ELF-1 (cell line): Measurements from ENCODE around the gene ZDHHC14.

Experiments
- DNase-seq: peaks from one replicate; pipeline ENCODE4 v3.0.0-alpha.2; 2016; ENCODE audit warnings: low read depth, low spot score

The ZDHHC14 gene

DNA sequence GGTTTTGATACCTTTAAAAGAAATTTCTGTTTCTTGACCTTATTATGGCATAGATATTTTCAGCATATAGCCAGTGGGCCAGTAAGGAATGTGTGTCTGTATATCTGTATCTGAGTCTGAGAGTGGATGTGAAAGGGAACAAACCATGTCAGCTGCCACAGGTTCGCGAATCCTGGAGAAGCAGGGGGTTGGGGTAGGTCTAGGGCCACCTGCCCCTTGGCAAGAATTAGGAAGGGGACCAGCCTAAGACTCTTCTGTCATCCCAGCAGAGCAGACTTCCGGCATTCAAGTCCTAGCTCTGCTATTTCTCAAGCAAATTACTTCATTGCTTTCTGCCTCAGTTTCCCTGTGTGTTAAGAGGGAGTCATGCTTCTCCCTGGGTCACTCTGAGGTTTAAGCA, 261.7 kb downstream of the ZDHHC14 start:
- DNase-seq, result no peak

- no peak for DNase-seq
Observed at GRCh38 chr6:157644043-157644810, 263.2 kb downstream of the ZDHHC14 start.

DNA sequence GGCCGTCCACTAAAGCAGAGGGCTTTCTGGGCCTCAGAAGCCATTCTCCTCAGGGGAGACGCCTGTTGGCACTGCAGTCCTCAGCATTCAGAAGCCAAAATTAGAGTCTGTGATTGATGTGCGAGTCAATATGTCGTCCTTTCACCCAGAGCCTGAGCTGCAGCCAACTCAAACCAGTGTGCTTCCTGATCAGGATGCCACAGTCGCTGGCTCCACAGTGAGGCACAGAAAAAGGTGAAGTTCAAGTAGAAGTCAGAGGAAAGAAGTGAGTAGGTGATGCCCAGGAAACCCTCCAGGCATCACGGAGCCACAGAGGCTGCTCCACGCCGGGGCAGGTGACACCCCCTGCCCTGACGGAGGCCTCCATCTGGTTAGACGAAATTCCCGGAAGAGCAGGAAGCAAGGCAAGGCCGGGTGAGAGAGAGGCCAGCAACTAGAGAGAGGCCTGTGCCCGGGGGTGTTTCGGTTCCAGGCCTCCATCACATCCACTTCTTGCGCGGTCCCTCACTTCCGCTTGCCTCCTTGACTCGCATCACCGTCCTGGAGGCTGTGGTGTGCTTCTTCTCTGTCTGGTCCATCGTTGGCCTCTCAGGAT, 264.3 kb downstream of the ZDHHC14 start:
- no peak for DNase-seq

- DNase-seq, result no peak
Observed at GRCh38 chr6:157646012-157646411, 265.0 kb downstream of the ZDHHC14 start.

- DNase-seq, result no peak
Observed at GRCh38 chr6:157647261-157647915, 266.4 kb downstream of the ZDHHC14 start.

DNA sequence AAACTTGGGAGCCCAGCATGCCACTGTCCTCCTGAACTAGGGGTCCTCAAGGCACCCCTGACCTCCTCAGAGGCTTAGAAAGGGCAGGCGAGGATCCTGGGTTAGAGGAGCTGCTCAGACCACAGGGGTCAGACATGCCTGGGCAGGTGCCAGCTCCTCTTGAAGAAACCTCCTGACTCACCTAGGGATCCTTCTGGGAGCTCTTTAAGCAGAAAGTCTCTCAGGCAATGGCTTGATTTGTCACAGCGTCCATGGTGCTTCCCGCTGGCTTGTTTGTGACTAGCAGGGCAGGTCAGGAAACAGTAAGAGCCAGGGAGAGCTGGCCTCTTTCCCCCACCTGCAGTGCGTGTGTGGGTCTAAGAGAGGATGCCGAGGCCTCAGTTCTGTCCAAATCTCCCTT, 267.6 kb downstream of the ZDHHC14 start:
- DNase-seq, result no peak

- no peak for DNase-seq
Observed at GRCh38 chr6:157649311-157650260, 268.6 kb downstream of the ZDHHC14 start.

- no peak for DNase-seq
Observed at GRCh38 chr6:157650261-157650640, 269.3 kb downstream of the ZDHHC14 start.

DNA sequence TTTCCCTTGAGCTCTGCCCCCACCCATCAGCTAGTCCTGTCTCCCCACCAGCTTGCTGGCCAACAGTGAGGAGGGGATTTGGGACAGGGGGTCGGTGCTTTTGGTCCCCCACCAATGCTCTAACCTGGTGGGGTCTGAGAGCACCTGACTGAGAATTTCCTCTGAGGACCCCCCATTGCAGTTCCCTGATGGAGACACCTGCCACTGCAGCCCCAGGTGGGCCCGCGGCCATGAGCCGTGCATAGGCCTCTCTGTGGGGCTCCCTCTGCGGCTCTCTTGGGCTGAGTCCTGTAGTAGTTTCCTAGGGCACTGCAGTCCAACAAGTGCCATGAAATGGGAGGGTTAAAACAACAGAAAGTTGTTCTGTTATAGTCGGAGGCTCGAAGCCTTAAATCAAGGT, 269.8 kb downstream of the ZDHHC14 start:
- no peak for DNase-seq

- no peak for DNase-seq
Observed at GRCh38 chr6:157651731-157652490, 270.9 kb downstream of the ZDHHC14 start.

DNA sequence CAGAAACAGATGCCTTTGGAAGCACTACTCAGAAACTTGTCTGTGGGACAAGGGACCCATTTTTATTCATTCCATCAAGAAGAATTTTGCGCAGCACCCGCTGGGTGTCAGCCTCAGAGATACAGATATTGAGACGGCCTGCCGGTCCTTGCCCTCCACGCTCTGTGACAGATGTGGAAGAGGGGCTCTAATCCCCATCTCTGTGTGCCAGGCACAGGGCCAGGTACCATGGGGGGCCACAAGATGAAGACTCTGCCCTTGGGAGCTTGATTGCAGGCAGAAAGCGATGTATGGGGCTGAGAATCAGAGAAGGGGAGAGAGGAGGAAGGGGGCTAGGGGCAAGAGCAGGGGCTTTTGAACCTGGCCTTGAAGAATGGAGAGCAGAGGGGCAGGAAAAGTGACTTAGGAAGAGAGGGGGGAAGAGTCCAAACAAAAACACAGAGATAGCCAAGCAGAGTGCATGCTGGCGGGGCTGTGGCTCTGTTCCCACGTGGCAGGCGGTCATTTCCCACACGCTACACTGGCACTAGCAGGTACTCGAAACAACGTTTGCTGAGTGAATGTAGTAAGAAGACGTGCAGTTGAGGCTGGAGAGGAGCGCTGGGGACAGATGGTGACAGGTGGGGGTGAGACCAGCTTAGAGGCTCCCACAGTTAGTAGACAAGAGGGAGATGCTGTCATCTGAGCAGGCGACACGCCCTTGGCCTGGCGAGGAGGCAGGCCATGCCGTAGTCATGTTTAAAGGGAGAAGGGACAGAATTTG, 271.8 kb downstream of the ZDHHC14 start:
- no peak for DNase-seq

DNA sequence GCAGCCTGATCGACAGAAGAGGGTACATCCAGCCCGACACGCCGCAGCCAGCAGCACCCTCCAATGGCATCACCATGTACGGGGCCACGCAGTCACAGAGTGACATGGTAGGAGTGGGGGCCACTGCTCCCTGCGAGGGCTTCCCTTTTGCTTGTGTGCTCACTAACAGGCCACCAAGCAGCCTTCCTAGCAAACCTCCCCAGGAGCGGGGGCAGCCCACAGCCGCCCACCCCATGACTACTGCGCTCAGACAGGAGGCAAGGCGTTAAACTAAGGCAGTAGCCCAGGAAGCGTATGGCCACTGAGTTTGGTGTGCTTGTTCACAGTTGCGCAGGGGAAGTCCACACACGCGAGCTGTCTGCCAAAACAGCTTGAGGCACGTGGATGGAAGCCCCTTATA, 272.5 kb downstream of the ZDHHC14 start:
- no peak for DNase-seq

DNA sequence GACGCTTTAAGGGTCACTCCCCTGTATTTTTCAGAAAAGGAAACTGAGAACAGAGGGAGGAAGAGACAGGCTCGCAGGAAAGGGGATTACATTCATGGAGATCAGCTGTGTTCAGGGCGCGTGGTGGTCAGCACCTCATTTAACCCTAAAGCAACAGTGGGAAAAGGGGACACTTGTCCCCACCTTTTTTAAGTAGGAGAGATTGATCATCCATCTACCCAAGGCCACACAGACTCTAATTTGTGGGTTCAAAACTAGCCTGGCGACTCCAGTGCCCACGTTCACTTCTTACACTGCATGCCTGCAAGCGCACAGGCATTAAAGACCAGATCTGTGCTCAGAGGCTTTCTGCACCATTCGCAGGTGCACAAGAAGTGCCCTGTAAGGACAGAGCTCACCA, 274.1 kb downstream of the ZDHHC14 start:
- DNase-seq, result no peak

DNA sequence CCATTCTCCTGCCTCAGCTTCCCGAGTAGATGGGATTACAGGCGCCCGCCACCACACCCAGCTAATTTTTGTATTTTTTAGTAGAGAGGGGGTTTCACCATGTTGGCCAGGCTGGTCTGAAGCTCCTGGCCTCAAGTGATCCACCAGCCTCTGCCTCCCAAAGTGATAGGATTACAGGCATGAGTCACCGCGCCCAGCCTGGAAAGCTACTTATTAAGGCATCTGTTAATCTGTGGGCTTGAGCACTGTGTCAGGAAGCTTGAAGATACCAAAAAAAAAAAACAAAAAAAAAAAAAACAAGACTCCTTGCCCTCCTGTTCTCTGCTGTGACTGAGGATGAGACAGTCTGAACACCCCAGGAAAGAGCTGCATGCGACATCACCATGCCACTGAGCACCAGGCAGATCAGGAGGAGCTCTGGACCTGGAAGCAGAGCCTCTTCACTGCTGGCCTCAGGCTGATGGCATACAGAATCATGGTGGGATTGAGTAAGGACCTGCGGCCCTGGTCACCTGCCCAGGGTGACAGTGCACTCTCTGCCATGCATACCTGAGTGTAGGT, 275.5 kb downstream of the ZDHHC14 start:
- DNase-seq, result peak; percentile 40

GRCh38 chr6:157657754-157658153, 276.8 kb downstream of the ZDHHC14 start:
- no peak for DNase-seq

- no peak for DNase-seq
Observed at GRCh38 chr6:157658301-157658700, 277.3 kb downstream of the ZDHHC14 start.

DNA sequence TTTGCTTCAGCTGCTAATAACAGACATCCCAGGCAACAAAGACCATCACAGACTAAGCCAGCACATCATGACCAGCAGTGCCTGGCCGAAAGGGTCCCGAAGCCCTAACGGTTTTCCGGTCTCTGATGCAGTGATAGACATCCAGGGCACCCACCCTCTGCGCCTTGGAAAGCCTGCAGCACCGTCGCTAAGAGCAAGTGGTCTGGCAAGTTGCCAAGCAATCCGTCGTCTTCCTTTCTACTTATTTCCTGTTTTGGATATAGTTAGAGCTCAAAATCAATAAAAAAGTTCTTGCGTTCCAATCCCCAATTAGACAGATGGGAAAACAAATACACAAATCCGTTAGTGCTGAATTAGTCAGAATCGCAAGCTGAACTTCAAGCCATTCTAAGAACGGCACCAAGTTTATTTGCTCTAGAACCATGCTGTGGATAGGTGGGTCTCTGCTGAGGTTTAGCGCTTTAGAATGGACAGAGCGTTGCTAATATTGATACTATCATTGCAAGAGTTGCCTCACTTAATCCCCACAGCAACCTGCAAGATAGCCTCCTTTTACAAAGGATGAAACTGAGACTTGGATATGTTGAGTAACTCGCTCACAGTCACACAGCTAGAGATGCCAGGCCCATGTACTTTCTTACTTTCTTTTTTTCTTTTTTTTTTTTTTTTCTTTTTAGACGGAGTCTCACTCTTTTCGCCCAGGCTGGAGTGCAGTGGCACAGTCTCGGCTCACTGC, 278.7 kb downstream of the ZDHHC14 start:
- no peak for DNase-seq

DNA sequence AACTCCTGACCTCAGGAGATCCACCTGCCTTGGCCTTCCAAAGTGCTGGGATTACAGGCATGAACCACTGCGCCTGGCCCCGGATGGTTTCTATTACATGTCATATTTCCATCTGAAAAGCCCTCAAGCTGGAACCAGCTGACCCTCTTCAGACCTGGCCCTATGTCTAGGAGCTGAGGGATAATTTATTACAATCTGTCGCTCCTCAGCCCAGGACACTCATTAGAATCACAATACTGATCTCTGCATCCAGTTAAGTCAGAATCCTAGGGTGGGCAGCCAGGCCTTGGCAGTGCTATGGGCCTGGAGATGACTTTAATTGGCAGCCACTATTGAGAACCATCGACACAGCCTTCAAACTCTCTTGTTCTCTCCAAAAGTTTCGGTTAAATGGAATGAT, 279.4 kb downstream of the ZDHHC14 start:
- DNase-seq, result no peak

DNA sequence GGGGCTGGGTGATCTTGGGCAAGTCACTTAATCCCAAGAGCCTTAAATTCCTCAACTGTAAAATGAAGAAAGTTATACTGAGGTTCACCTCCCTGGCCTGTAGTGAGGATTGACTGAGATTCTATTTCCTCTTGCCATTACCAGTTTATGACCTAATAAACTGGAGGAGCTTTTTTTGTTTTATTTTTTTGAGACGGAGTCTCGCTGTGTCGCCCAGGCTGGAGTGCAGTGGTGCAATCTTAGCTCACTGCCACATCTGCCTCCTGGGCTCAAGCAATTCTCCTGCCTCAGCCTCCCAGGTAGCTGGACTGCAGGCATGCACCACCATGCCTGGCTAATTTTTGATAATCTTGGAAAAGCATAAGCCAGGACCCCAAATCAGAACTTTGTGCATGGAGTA, 280.7 kb downstream of the ZDHHC14 start:
- no peak for DNase-seq
